ENCODE measurements around the gene CLDN5. TPM values are rescaled to one million over a fixed set of nuclear protein-coding genes. Genes with fewer than 3 reads are reported as not detected.

CLDN5 gene
- total RNA-seq, 4 donors from 2014 or later: 40.4 to 108 (median 89.6) TPM

- H3K4me3 ChIP-seq: no peak overlapping the region
- H3K27ac ChIP-seq: no peak overlapping the region
- H3K36me3 ChIP-seq: no peaks in the 10 kb centered on the region
- no peak for DNase-seq
- no peaks in the 10 kb centered on the region for H3K9me3 ChIP-seq
- in situ Hi-C loops (cut with MboI; ENCODE audit: low sequenced_read_pairs in 4 of 4): loop anchor here in 2 of 4 donors (10.0 kb wide), 1 partner anchor 125 kb away; no protein-coding TSS in a partner anchor
- no peak for ATAC-seq
- H3K27me3 ChIP-seq: no peaks in the 10 kb centered on the region
- intact Hi-C loops (cut with DNase I; ENCODE audit: low total_unique reads): loop anchor here (5.0 kb wide), 1 partner anchor 133 kb away; no protein-coding TSS in a partner anchor
- TF ChIP-seq POLR2A (IDR thresholded peaks at IDR 0.05): no peak
- no peak for TF ChIP-seq CTCF (IDR thresholded peaks at IDR 0.05 in 4 of 5, conservative IDR thresholded peaks at IDR 0.05 in 1 of 5)
- H3K4me1 ChIP-seq: no peaks in the 10 kb centered on the region
These were observed 24.9 kb downstream of the CLDN5 start for GRCh38 chr22:19499236-19499879.

- TF ChIP-seq CTCF (IDR thresholded peaks at IDR 0.05 in 4 of 5, conservative IDR thresholded peaks at IDR 0.05 in 1 of 5): no peak
- TF ChIP-seq POLR2A (IDR thresholded peaks at IDR 0.05): no peak
- in situ Hi-C loops (cut with MboI; ENCODE audit: low sequenced_read_pairs in 4 of 4): loop anchor here in 2 of 4 donors (10.0 kb wide), 1 partner anchor 126 kb away; no protein-coding TSS in a partner anchor
- Histone ChIP-seq H3K27ac (no peak overlapping the region), H3K9me3 (no peaks in the 10 kb centered on the region), H3K4me1 (no peaks in the 10 kb centered on the region), H3K36me3 (no peaks in the 10 kb centered on the region), H3K27me3 (no peaks in the 10 kb centered on the region), H3K4me3 (no peak overlapping the region)
- ATAC-seq (no peak), DNase-seq (no peak)
- intact Hi-C loops (cut with DNase I; ENCODE audit: low total_unique reads): loop anchor here (5.0 kb wide), 1 partner anchor 133 kb away; no protein-coding TSS in a partner anchor
These were observed 25.4 kb downstream of the CLDN5 start for GRCh38 chr22:19498866-19499190.

GRCh38 chr22:19498154-19498865, 25.9 kb downstream of the CLDN5 start:
- Histone ChIP-seq H3K4me3 (no peak overlapping the region), H3K4me1 (no peaks in the 10 kb centered on the region), H3K9me3 (no peaks in the 10 kb centered on the region), H3K27me3 (no peaks in the 10 kb centered on the region), H3K27ac (no peak overlapping the region), H3K36me3 (no peaks in the 10 kb centered on the region)
- no peak for ATAC-seq
- TF ChIP-seq POLR2A (IDR thresholded peaks at IDR 0.05) (no peak), CTCF (IDR thresholded peaks at IDR 0.05 in 4 of 5, conservative IDR thresholded peaks at IDR 0.05 in 1 of 5) (no peak)
- in situ Hi-C loops (cut with MboI; ENCODE audit: low sequenced_read_pairs in 4 of 4) (loop anchor here in 2 of 4 donors (10.0 kb wide), 1 partner anchor 126 kb away; no protein-coding TSS in a partner anchor), intact Hi-C loops (cut with DNase I; ENCODE audit: low total_unique reads) (loop anchor here (5.0 kb wide), 1 partner anchor 134 kb away; no protein-coding TSS in a partner anchor)
- DNase-seq: no peak

- no peaks in the 10 kb centered on the region for H3K27me3 ChIP-seq
- H3K4me1 ChIP-seq: no peaks in the 10 kb centered on the region
- intact Hi-C loops (cut with DNase I; ENCODE audit: low total_unique reads): loop anchor here (5.0 kb wide), 1 partner anchor 135 kb away; no protein-coding TSS in a partner anchor
- no peak overlapping the region for H3K27ac ChIP-seq
- no peaks in the 10 kb centered on the region for H3K9me3 ChIP-seq
- TF ChIP-seq POLR2A (IDR thresholded peaks at IDR 0.05): no peak
- TF ChIP-seq CTCF (IDR thresholded peaks at IDR 0.05 in 4 of 5, conservative IDR thresholded peaks at IDR 0.05 in 1 of 5): no peak
- no peaks in the 10 kb centered on the region for H3K36me3 ChIP-seq
- DNase-seq: no peak
- no peak overlapping the region for H3K4me3 ChIP-seq
- in situ Hi-C loops (cut with MboI; ENCODE audit: low sequenced_read_pairs in 4 of 4): loop anchor here in 2 of 4 donors (10.0 kb wide), 1 partner anchor 128 kb away; no protein-coding TSS in a partner anchor
- ATAC-seq: no peak
These were observed 27.0 kb downstream of the CLDN5 start for GRCh38 chr22:19497245-19497644.
